GM19395 (cell line): Measurements from ENCODE around the gene SLMAP.

Experiments used
- ATAC-seq: cut with Tn5 transposase; IDR thresholded peaks from one replicate; pipeline ENCODE4 v1.9.1; 2021; ENCODE audit warnings: mild to moderate bottlenecking, moderate library complexity; ENCODE audit not compliant: unreplicated experiment

Gene SLMAP

DNA sequence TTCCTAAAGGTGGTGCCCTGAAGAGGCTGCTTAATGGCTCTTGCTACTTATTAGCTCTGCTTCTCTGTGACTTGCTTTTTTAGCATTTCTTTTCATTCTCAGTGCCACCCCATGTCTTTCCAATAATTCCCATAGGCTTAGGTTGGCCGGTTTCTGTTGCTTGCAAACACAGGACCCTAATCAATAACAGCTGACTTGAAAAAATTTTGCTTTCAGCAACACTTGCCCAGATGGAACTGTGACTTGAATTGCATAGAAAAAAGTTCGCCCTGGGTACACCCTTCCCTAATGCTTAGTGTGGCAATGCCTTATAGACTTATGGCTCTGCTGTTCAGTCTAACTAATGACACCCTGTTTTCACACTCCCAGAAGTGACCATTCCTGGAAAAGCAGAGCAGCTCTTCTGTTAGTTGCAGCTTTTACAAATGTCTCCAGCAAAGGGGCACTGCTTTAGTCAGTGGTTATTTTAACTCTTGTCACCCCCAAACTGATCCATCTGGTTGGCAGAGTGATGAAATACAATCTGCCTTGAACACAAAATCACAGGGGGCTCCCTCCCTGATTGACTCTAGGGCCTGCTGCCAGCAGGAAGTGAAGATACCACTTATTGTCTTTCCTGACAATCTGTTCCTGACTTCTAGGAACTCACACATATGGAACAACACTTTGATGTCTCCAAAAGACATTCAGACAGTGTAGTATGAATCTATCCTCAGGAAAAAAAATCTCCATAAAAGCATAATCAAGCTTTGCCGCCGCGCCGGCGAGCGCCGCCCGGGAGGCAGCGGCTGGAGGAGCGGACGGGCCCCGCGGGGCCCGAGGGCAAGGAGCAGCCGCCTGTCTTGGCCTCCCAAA lies 9.7 kb upstream of the SLMAP start:
- no peak for ATAC-seq

DNA sequence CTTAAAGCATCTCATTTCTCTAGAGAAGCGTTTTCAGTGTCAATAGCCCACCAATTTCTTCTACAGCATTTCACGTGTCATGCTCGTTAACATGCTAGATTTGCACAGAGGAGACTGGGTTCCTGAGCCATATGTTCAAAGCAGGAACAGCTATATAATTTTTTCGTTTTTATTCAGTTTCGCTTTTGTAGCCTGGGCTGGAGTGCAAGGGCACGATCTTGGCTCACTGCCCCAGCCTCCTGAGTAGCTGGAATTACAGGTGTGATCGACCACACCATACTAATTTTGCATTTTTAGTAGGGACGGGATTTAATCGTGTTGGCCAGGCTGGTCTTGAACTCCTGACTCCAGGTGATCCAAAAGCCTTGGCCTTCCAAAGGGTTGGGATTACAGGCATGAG lies 6.6 kb upstream of the SLMAP start:
- no peak for ATAC-seq

DNA sequence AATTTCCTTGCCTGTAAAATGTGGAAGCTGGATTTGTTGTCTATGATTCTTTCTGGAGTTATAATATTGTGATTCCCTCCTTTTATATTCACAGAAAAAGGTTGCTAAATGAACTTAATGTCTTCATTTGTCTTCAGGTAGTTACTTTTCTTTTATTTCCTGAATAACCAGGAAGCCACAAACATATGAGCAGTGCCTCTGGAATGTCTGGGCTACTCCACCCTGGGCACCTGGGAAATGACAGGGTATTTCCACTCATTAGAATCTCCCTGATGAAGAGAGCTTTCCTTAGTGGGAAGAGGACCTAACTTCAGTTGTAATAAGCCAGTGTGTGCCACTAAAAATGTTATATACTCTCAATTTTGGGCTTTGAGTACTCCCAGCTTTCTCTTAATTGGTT lies 3.8 kb upstream of the SLMAP start:
- no peak for ATAC-seq

DNA sequence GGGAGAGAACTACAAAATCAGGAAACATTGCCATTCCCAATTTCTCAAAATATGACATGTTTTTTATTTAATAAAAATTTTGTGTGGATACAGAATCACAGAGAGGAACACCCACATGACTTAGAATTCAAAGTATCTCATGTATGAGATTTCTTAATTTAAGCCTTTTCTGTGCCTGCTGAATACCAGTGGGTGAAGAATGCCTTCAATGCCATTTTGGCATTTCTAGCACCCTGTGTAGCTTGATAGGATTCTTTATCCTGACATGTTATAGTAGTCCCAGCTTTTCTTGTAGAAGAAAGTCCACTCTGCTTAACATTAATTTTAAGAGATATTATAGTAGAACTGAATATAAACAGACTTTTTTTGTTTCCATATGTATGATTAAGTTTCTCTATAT lies 3.1 kb upstream of the SLMAP start:
- no peak for ATAC-seq

DNA sequence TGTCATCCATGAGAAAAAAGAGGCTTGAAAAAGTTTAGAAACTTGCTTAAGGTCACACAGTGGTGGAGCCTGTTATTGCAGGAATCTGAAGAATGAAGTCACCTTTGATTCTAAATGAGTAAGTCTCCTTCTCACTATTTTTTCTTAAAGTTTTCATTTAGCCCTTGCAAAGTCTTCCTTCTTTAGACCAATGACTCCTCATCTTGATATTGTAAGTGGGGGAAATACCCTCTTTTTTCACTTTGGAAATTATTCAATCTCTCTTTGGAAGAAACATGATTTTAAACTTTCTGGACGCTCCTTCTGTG lies 787 bp upstream of the SLMAP start:
- no peak for ATAC-seq

DNA sequence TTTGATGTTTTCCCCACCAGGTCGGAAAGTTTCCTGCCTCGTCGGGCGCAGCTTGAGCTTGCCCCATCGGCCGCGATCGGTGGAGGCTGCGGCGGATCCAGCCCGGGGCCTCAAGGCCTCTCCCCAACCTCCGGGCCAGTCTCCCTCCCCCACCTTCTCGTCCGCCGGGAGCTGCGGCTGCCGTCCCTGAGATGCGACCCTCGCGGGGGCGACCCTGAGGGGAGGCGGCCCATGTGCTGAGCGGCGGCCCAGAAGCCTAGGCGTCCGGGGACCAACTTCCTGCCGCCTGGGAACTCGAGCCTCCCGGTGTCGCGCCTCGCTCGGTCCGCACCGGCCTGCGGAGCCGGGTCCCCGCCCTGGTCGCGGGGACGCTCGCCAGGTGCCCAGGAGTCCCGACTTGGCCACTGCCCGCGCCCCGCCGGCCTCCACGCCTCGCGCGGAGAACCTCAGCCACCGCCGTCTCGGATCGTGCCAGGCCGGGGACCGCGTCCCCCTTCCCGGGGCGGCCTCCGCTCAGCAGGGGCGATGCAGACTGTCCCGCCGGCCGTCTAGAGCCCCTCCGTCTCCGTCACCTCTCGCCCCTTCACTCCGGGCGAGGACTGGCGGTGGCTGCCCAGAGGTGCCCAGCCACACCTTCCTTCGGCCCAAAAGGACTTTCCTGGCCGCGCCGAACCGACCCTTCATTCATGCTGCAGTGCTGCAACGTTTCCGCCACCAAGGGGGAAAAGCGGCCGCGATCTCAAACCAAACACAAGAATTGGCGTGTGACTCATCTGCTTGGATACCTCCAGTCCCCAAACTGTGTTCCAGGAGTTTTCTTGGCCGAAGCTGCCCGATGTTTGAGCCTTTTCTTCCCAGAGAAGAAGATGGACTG lies 656 bp downstream of the SLMAP start:
- ATAC-seq = peak; percentile 21

DNA sequence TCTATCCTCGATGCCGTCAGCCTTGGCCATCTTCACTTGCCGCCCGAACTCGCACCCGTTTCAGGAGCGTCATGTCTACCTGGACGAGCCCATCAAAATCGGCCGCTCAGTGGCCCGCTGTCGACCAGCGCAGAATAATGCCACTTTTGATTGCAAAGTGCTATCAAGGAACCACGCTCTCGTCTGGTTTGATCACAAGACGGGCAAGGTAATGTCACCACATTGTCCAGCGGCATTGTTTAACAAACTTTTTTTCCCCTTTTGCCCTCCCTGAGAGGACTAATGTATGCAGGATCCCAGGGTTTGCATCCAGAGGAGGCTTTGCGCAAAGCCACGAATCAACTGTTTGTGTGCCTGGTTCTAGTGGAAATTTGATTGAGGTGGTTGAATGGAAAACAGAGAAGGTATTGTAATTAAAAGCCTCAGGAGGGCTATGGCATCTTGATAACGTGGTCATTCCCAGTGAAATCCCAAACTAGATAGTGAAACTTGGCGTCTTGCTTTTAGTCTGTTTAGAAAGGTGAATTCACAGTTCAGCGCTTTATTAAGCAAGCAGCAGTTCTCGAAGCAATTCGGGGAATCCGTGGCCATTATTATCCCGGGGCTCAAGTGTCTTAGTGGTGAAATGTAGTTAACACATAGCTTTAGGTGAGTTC lies 1.7 kb downstream of the SLMAP start:
- ATAC-seq = no peak

DNA sequence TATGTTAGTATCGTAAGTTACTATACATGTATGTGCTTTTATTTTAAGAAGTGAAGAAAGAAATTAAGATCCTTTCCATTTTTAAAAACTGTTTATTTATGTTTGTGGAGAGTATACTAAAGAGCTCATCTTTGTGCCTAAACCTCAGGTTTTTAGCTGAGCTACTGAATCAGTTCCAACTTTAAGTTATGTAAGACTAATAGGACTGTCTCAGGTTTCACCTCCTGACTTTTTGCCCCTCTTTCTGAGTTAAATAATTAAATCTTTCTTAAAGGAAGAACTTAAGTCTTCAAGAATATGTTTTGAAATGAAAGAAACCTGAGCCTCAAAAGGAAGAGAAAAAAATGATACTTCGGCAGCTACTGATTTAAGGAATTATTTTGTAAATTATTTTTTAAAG lies 2.6 kb downstream of the SLMAP start:
- ATAC-seq = no peak

DNA sequence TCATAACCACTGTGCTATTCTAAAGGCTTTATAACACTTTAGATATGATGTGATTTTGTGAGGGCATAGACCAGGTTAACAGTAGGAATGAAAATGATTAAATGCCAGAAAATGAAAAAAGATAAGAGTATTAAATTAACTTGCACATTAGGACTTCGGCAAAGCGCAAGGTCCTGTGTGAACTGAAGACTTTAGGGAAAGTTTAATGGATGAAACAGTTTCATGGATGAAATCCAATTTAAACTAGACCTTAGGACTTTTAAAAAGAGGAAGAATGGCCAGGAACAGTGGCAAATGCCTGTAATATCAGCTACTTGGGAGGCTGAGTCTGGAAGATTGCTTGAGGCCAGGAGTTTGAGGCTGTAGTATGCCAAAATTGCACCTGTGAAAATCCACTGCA lies 8.7 kb downstream of the SLMAP start:
- ATAC-seq = no peak

DNA sequence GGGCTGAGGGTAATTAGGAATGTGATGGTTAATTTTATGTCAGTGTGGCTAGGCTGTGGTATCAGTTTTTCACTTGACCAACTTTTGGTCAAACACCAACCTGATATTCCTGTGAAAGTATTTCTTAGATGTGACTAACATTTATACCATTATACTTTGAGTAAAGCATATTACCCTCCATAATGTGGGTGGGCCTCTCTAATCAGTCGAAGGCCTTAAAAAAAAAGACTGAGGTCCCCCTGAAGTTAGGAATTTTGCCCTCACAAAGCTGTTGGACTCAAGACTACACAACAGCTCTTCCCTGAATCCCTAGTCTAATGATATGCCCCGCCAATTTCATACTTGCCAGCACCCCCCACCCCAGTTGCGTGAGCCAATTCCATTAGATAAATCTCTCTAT lies 12.5 kb downstream of the SLMAP start:
- no peak for ATAC-seq

DNA sequence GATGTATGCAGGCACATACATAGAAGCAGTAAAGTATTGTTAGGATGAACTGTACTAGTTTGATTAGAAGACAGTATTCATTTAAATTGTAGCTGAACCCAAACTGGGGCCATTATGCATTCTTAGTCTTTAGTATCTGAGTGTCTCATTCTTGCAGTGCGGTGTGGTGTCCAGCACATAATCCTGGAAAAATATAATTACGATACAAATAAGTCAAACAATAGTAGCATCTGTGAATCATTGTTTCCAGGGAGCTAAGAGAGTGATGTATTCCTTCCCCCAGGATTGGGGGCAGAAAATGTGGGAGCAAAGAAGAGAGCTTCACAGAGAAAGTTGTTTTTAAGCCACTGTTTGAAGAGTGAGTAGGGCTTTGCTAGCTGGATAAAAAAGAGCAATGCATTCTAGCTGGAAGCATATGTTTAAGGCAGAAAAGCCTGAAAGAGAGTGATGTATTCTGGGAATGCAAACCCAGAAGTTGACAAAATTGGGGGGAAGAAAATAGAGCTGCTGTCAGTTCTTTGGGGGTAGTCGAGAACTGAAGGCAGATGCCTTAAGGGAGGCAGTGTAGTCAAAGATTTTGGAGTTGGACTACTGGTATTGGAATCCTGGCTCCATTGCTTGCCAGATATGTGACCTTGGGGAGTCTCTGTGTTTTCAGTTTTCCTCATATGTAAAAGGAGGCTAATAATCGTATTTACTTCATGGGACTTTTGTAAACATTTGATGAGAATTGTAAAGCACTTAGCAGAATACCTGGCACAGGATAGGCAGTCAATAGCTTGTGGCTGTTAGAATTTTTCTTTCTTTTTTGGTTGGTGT lies 14.1 kb downstream of the SLMAP start:
- ATAC-seq = no peak

DNA sequence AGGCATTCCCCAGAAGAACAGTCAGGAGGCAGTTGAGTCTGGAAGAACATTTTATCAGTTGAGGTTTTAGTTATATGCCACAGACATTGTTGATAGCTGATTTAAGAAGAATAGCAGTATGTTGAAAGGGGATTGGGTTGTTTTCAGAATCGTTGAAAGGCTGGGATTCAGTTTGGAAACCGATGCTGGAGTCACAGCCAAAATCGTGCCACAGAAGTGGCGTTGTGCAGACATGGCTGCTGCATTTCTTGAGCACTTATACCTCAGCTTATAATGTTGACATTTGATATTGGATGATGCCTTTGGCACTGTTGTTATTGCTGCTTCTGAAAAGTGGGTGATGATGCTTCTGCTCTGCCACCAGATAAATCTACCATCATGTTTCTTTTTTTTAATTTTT lies 16.1 kb downstream of the SLMAP start:
- no peak for ATAC-seq

DNA sequence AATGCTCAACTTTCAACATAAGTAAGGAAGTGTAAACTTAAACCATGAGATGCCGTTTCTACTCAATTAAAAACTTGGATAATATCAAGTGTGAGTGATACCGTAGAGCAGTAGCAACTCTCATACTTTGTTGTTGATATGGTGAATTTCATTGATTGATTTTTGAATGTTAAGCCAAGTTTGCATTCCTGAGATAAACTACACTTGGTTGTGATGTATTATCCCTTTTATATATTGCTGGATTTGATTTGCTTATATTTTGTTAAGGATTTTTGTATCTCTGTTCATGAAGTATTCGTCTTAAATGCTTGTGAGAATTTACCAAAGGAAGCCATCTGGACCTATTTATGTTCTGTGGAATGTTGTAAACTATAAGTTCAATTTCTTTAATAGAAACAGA lies 21.7 kb downstream of the SLMAP start:
- ATAC-seq = no peak

DNA sequence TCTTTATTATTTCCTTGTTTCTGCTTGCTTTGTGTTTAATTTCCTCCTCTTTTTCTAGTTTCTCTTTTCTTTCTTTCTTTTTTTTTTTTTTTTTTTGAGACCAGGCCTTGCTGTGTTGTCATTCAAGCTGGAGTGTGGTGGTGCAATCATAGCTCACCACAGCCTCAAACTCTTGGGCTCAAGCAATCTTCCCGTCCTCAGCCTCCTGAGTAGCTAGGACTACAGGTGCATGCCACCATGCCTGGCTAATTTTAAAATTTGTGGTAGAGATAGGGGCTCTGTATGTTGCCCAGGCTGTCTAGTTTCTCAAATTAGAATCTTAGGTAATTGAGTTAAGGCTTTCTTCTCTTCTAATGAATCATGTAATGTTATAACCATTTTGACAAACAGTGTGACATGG lies 22.4 kb downstream of the SLMAP start:
- no peak for ATAC-seq

DNA sequence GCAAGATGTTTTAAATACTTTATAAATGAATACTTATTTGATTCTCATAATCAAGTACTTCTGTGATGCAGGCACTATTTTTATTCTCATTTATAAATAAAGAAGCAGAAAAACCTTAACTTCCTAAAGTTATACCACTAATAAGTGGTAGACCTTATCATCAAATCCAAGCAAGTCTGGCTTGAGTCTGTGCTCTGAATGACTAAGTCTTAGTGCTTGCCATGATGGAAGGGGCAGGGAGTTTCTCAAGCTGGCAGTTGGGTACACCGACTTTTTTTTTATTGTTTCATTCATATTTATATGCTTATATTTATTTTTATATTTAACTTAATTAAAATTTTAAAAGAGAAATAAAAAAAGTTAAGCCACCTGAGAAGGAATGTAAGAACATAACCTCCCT lies 23.6 kb downstream of the SLMAP start:
- ATAC-seq = no peak

DNA sequence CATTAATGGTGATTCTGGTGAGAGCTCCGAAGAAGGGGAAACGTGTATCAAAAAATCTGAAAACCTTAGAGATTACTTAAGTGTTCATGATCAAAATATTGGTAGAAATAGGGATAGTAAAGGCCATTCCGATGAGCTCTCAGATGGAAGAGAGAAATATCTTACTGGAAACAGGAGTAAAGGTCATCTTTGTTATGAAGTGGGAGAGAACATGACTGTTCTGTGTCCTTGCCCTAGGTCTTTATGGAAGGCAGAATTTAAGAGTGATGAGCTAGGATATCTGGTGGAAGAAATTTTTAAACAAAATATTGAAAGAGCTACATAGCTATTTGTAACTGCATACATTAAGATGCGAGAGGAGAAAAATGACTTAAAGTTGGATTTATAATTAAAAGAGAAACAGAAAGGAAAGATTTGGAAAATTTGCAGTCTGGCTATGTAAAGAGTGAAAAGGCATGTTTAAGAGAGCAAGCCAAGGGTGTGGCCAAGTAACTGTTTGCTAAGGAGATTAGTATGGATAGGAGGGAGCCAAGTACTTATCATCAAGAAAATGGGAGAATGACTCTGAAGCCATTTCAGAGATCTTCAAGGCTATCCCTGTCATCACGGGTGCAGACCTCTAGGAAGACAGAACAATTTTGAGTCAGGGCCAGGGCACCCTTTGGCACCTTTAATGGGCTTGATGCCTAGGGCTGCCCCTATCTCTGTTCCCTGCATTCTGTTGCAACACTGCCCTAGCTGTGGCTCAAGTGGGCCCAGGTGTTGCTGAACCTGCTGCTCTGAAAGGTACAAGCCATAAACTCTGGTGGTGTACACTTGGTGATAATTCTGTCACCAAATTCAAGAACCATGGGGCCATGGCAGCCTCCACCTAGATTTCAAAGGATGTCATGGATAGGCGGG lies 27.3 kb downstream of the SLMAP start:
- no peak for ATAC-seq

DNA sequence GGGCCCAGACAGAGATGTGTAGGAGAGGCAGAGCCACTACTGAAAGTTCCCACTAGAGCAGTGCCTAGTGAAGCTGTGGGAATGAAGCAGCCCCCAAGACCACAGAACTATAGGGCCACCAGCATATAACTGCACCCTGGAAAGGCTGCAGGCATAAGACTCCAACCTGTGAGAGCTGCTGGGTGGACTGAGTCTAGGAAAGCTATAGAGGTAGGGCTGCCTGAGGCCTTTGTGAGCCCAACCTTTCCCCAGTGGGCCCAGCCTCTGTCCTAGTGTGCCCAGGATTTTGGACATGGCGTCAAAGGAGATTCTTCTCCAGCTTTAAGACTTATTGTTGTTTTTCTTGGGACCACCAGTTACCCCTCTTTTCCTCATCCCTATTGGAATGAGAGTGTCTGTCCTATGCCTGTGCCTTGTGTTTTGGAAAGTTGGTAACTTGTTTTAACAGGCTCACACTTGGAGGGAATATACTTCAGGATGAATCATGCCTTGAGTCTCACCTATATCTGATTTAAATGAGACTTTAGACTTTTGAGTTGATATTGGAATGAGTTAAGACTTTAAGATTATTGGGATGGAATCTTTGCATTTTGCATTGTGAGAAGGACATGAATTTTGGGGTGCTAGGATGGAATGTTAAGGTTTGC lies 28.1 kb downstream of the SLMAP start:
- ATAC-seq = no peak

DNA sequence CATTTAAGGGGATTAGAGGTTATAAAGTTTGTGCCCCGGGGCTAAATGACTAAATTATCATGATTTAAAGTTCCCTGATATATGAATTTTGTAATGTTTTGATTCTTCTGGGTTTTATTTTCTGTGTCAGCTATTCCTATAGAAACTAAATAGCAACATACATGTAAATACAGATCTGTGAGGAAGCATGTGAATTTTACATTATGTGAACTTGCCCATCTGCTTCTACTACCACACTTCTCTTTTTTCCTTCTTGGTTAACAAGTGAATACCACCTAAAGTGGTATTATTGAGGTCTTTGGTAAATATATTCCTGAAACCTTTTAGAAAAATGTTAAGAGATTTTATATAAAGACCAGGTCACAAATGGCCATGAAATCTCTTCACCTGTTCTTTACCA lies 29.3 kb downstream of the SLMAP start:
- no peak for ATAC-seq

DNA sequence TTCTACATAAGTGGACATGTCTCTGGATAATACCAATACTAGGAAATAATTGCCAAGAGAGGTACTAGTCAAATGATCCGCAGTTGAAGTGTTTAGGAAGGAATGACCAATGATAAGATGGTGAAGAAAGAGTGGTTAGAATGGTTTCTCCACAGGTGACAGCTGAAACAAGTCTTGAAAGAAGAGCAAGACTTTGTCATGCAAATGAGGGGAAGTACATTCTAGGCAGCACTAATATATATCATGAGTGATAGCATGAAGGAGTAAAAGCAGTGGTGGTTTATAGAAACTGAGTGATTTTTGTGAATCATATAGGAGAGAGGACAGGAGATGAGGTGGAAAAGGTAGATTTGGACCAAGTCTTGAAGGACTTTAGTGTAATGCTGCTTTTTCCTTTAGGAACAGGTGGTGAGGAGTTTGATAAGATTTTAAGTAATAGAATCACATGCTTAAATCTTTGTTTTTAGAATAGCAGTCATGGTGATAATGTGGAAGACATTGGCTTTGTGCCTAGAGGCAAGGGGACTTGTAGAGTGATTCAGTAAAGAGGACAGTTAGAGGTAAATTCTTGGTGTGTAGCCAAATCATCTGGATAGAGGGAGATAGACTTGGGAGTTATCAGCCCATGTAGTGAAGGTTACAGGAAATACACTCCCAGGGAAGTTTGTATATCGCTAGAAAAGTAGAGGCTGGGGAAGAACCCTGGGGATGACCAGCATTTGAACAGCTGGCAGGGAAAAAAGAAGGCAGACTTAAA lies 31.9 kb downstream of the SLMAP start:
- ATAC-seq = peak; percentile 98
